Common myeloid progenitor, CD34-positive (primary cell): ENCODE data around the gene MINK1.
A peak's percentile ranks its signal among the peaks of the same experiment; 100 is the strongest.

Experiments used
- CTCF ChIA-PET: fragments of 350-600 bp; sonication (Branson Sonifier 250); formaldehyde crosslinking; loops from one replicate; lab custom pipeline; 2021; ENCODE audit warnings: antibody characterized with exemption; lab: Charles Lee
- POLR2A ChIA-PET: fragments of 350-600 bp; sonication (Branson Sonifier 250); formaldehyde crosslinking; loops from one replicate; lab custom pipeline; 2021; ENCODE audit warnings: antibody characterized with exemption; lab: Charles Lee
- DNase-seq, 3 donors: peaks; one replicate each; pipeline versions ENCODE4 v3.0.0 to v3.0.0-alpha.2; 2013
- H3K27ac ChIP-seq, 2 experiments: 1 replicate in 1 of 2; 2 replicates in 1 of 2; pipeline ENCODE4 v1.7.0; 2013; ENCODE audit warnings: inconsistent platforms in 2 of 2, low read length in 2 of 2, mild to moderate bottlenecking in 2 of 2, low read depth in 1 of 2, moderate library complexity in 1 of 2; ENCODE audit not compliant: severe bottlenecking in 2 of 2, insufficient read depth in 1 of 2, poor library complexity in 1 of 2
- H3K27me3 ChIP-seq, 5 experiments: replicated peaks in 2 of 5; 1 replicate in 3 of 5; 2 replicates in 2 of 5; pipeline versions ENCODE4 v1.6.1 to v1.7.0; 2013; ENCODE audit warnings: low read length in 4 of 5, mild to moderate bottlenecking in 2 of 5, moderate library complexity in 2 of 5, inconsistent platforms in 1 of 5; ENCODE audit not compliant: insufficient read depth in 5 of 5, control insufficient read depth in 4 of 5
- H3K36me3 ChIP-seq, 4 experiments: 1 replicate in 2 of 4; 2 replicates in 2 of 4; pipeline versions ENCODE4 v1.6.1 to v1.7.0; 2013; ENCODE audit warnings: low read length in 3 of 4, control low read depth in 1 of 4, mild to moderate bottlenecking in 1 of 4; ENCODE audit not compliant: control insufficient read depth in 4 of 4, insufficient read depth in 4 of 4
- H3K4me1 ChIP-seq, 4 experiments: 1 replicate in 3 of 4; 2 replicates in 1 of 4; pipeline versions ENCODE4 v1.6.1 to v1.7.1; 2013; ENCODE audit warnings: low read length in 3 of 4, mild to moderate bottlenecking in 3 of 4, control low read depth in 1 of 4, inconsistent platforms in 1 of 4, moderate library complexity in 1 of 4; ENCODE audit not compliant: control insufficient read depth in 4 of 4, insufficient read depth in 4 of 4; ENCODE audit errors: control extremely low read depth in 1 of 4
- H3K4me3 ChIP-seq, 7 experiments: 1 replicate in 4 of 7; 2 replicates in 3 of 7; pipeline versions ENCODE4 v1.5.1 to v1.7.0; 2013; ENCODE audit warnings: mild to moderate bottlenecking in 7 of 7, low read length in 6 of 7, moderate library complexity in 6 of 7, inconsistent platforms in 2 of 7, low read depth in 2 of 7, control low read depth in 1 of 7; ENCODE audit not compliant: insufficient read depth in 4 of 7, control insufficient read depth in 1 of 7; ENCODE audit errors: extremely low read depth in 1 of 7
- H3K9me3 ChIP-seq, 5 experiments: 1 replicate in 4 of 5; 2 replicates in 1 of 5; pipeline versions ENCODE4 v1.6.1 to v1.7.1; 2013; ENCODE audit warnings: low read length in 4 of 5, mild to moderate bottlenecking in 2 of 5, inconsistent platforms in 1 of 5, low read depth in 1 of 5, moderate library complexity in 1 of 5; ENCODE audit not compliant: control insufficient read depth in 4 of 5, insufficient read depth in 2 of 5; ENCODE audit errors: control extremely low read depth in 1 of 5
- WGBS: methylation state at CpG from one replicate; pipeline ENCODE4 v1.1.5; 2013; ENCODE audit not compliant: insufficient coverage; 5-methylcytosine and 5-hydroxymethylcytosine counted together

MINK1 gene

DNA sequence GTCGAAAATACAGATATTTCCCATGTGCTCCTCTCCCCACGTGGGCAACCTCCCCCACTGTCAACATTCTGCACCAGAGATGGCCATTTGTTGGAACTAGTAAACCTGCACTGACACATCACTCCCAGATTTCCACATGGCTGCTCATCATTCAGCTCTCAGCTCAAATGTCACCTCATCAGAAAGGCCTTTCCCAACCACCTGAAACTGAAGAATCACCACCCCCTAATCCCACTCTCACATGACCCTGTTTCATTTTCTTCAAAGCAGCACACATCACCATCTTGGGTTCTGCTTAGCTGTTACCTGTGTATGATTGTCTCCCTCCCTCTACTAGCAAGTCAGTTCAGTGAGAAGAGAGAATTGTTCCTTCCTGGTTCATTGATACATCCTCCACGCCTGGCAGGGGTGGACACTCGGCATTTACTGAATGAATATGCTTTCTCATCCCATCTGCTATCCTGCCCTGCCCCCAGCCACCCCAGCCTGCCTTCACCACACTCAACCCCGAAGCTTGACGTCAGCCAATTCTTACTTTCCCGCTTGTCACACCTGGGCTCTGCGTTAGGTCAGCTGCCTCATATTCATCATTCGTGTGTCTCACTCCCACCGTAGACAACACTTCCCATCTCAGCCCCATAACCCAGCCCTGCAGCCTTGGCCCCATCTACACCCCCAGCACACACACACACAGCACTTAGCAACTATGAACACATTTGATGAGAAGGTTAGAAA lies 32.5 kb upstream of the MINK1 start:
- Histone ChIP-seq H3K27me3 (peaks cover 0 to 3% (median 0%) of the 10 kb centered on the region in 5 experiments), H3K4me3 (no peak overlapping the region), H3K4me1 (peaks cover 2 to 12% (median 6%) of the 10 kb centered on the region in 4 experiments), H3K36me3 (peaks cover 2 to 21% (median 18%) of the 10 kb centered on the region in 4 experiments), H3K27ac (no peak overlapping the region), H3K9me3 (no peaks in the 10 kb centered on the region)
- 76% methylated on average over 8 of the region's 10 CpGs for WGBS
- CTCF ChIA-PET, result interaction anchor here (0.7 to 1.1 kb wide), 3 partner anchors 10 to 81 kb away, joined by 3 to 4 read pairs (median 3); no protein-coding TSS in a partner anchor
- POLR2A ChIA-PET, result no interaction called here
- no peak for DNase-seq

DNA sequence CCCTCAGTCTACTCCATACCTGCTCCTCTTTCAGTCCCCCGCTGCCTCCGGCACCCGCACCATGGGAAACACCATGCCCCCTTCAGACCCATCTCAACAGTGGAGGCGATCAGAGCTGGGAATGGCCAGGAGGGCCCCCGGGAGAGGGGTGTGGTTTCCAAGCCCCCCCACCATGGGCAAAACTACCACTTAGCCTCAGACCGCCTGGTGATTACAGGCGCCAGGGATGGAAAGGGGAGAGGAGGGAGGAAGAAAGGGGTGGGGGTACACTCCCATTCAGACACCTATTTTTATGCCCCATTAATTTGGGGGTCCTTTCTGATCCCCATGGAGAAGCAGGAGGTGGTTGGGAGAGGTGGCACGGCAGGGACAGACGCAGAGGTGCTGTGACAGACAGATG lies 30.9 kb upstream of the MINK1 start, which contains the start of gene C17orf114:
Gene C17orf114 (minus strand): TSS at position 101 of the 400 bp plus-strand sequence.
- Histone ChIP-seq H3K4me3 (no peak within 1 kb of the TSS), H3K9me3 (no peaks in the 10 kb centered on the region), H3K27ac (no peak within 1 kb of the TSS), H3K27me3 (peaks cover 0 to 6% (median 3%) of the 10 kb centered on the region in 5 experiments), H3K4me1 (peaks cover 0 to 6% (median 5%) of the 10 kb centered on the region in 4 experiments), H3K36me3 (peaks cover 2 to 20% (median 18%) of the 10 kb centered on the region in 4 experiments)
- DNase-seq, result no peak
- CTCF ChIA-PET, result interaction anchor here (1.9 kb wide), 1 partner anchor 12 kb away, joined by 4 read pairs; no protein-coding TSS in a partner anchor
- 90% methylated on average over 2 of the region's 9 CpGs for WGBS
- POLR2A ChIA-PET, result no interaction called here

DNA sequence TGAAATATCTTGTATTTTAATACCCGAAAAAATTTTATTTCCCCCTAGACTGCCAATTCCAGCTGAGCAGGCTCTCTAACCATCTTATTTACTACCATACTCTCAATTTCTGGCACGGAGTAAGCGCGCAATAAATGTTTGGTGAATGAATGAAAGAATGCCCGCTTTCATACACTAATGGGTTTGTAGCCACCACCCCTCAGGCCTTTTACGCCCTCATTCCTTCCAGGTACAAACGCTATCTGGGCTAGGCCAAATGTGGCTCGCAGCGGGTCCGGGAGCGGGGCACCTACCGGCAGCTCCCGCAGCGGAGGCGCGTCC lies 26.7 kb upstream of the MINK1 start:
- peaks cover 0 to 13% (median 9%) of the 10 kb centered on the region in 4 experiments for H3K4me1 ChIP-seq
- no peaks in the 10 kb centered on the region for H3K9me3 ChIP-seq
- no peak overlapping the region for H3K27ac ChIP-seq
- DNase-seq, result peak in 2 of 3 donors; percentile 10 to 23
- H3K27me3 ChIP-seq, result peaks cover 2 to 13% (median 6%) of the 10 kb centered on the region in 5 experiments
- POLR2A ChIA-PET, result interaction anchor here (0.7 to 1.4 kb wide), 3 partner anchors 10 to 30 kb away, joined by 3 to 6 read pairs (median 3); partner anchors contain the start of genes GLTPD2 and PSMB6
- 0% methylated on average over 10 of the region's 16 CpGs for WGBS
- CTCF ChIA-PET, result interaction anchor here (1.0 to 3.1 kb wide), 2 partner anchors 10 to 16 kb away, joined by 3 to 14 read pairs; partner anchors contain the start of gene PSMB6
- H3K36me3 ChIP-seq, result no peaks in the 10 kb centered on the region
- H3K4me3 ChIP-seq, result peak overlapping the region; percentile 46 to 78 (median 65)

GRCh38 chr17:4806777-4807604 lies 26.1 kb upstream of the MINK1 start, which contains the start of gene PLD2:
Gene PLD2 (plus strand): TSS chr17:4807152. CDS start chr17:4807773, 621 bp downstream.
- Histone ChIP-seq H3K4me1 (peaks cover 0 to 13% (median 9%) of the 10 kb centered on the region in 4 experiments), H3K27ac (no peak within 1 kb of the TSS), H3K4me3 (peak within 1 kb of the TSS; percentile 46 to 78 (median 65)), H3K36me3 (no peaks in the 10 kb centered on the region), H3K27me3 (peaks cover 2 to 13% (median 6%) of the 10 kb centered on the region in 5 experiments), H3K9me3 (no peaks in the 10 kb centered on the region)
- whole genome bisulfite sequencing, result 0% methylated on average over 63 of the region's 106 CpGs
- ChIA-PET CTCF (interaction anchor here (1.0 to 3.1 kb wide), 2 partner anchors 11 to 17 kb away, joined by 3 to 14 read pairs; partner anchors contain the start of gene PSMB6), POLR2A (interaction anchor here (0.7 to 1.4 kb wide), 3 partner anchors 11 to 29 kb away, joined by 3 to 6 read pairs (median 3); partner anchors contain the start of genes GLTPD2 and PSMB6)
- DNase-seq, result peak; percentile 75 to 83 (median 78)

DNA sequence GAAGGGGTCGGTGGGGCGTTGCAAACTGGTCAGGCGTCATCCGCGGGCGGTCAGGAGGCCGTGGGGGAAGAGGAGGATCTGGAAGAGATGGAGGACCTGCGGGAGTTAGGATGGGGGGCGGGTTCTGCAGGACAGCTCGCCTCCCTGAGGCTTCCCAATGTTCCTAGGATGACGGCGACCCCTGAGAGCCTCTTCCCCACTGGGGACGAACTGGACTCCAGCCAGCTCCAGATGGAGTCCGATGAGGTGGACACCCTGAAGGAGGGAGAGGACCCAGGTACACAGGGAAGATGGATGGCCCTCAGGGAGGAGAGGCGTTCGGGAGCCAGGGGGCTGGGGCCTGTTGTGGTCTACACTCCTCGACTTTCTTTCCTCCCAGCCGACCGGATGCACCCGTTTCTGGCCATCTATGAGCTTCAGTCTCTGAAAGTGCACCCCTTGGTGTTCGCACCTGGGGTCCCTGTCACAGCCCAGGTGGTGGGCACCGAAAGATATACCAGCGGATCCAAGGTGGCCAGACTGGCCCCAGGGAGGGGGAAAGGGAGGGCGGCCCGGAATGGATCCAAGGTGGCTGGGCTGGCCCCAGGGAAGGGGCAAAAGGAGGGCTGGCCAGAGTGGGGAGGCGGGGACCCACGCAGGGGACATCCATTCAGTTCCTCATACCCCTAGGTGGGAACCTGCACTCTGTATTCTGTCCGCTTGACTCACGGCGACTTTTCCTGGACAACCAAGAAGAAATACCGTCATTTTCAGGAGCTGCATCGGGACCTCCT lies 25.3 kb upstream of the MINK1 start:
- peaks cover 0 to 13% (median 9%) of the 10 kb centered on the region in 4 experiments for H3K4me1 ChIP-seq
- 53% methylated on average over 23 of the region's 32 CpGs for WGBS
- H3K4me3 ChIP-seq, result peak overlapping the region in 4 of 7 experiments; percentile 15 to 78 (median 58)
- H3K9me3 ChIP-seq, result no peaks in the 10 kb centered on the region
- no peaks in the 10 kb centered on the region for H3K36me3 ChIP-seq
- no peak for DNase-seq
- CTCF ChIA-PET, result interaction anchor here (1.2 to 3.1 kb wide), 3 partner anchors 11 to 21 kb away, joined by 3 to 14 read pairs (median 4); partner anchors contain the start of gene PSMB6
- POLR2A ChIA-PET, result no interaction called here
- no peak overlapping the region for H3K27ac ChIP-seq
- peaks cover 2 to 13% (median 6%) of the 10 kb centered on the region in 5 experiments for H3K27me3 ChIP-seq

DNA sequence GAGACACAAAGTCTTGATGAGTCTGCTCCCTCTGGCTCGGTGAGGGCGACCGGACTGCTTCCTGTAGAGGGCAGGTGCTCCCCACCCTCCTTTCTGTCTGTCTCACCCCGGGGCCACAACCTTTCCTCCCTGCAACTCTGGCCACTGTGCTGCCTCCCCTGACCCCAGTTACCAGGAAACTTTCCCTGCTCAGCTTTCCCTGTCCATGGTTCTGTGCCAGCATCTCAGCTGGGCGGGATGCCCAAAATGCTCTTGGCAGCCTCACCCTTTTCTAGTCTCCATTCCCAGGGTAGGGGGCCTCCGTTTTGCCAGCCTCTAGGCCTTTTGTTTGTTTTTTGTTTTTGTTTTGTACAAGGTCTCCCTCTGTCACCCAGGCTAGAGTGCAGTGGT lies 24.8 kb upstream of the MINK1 start:
- Histone ChIP-seq H3K4me3 (no peak overlapping the region), H3K9me3 (no peaks in the 10 kb centered on the region), H3K36me3 (no peaks in the 10 kb centered on the region), H3K27me3 (peaks cover 2 to 13% (median 6%) of the 10 kb centered on the region in 5 experiments), H3K4me1 (peaks cover 0 to 13% (median 9%) of the 10 kb centered on the region in 4 experiments), H3K27ac (no peak overlapping the region)
- POLR2A ChIA-PET, result no interaction called here
- WGBS, result 93% methylated on average over 5 of the region's 6 CpGs
- no peak for DNase-seq
- CTCF ChIA-PET, result interaction anchor here (1.2 to 3.1 kb wide), 3 partner anchors 12 to 22 kb away, joined by 3 to 14 read pairs (median 4); partner anchors contain the start of gene PSMB6
